ENCODE data around the gene ARHGDIG. TPM values are rescaled to one million over a fixed set of nuclear protein-coding genes. Genes with fewer than 3 reads are reported as not detected.

Gene ARHGDIG
- total and polyA plus RNA-seq, 4 donors = 0.08 TPM; not detected in 3

- TF ChIP-seq CTCF (IDR thresholded peaks at IDR 0.05; ENCODE audit: low read depth, low read length, missing input control) (no peak), FOXA2 (IDR thresholded peaks at IDR 0.05) (no peak)
Observed at GRCh38 chr16:230949-231348, 49.4 kb upstream of the ARHGDIG start (continued).

GRCh38 chr16:234468-235305 lies 45.7 kb upstream of the ARHGDIG start, which contains the start of gene FAM234A:
Gene FAM234A (plus strand): TSS chr16:234821. CDS start chr16:254414, 19,593 bp downstream.
- peak; percentile 95 for DNase-seq (ENCODE audit: low spot score)
- peak; percentile 65 to 86 for TF ChIP-seq EGR1 (IDR thresholded peaks at IDR 0.05; ENCODE audit: low read depth in 2 of 2)
- peak; percentile 91 for TF ChIP-seq YY1 (IDR thresholded peaks at IDR 0.05)
- TF ChIP-seq GABPA (IDR thresholded peaks at IDR 0.05 in 1 of 2, conservative IDR thresholded peaks at IDR 0.05 in 1 of 2) = peak; percentile 66 to 90
- no peak for TF ChIP-seq ATF3 (IDR thresholded peaks at IDR 0.05)
- TF ChIP-seq RXRA (IDR thresholded peaks at IDR 0.05) = no peak
- TF ChIP-seq TAF1 (conservative IDR thresholded peaks at IDR 0.05) = peak; percentile 27
- H3K27ac ChIP-seq (ENCODE audit: low read depth in 1 of 2, low read length in 2 of 2) = peak within 1 kb of the TSS; percentile 83 to 95
- peaks cover under 1 to 12% (median 7%) of the 10 kb centered on the region in 4 donors for H3K4me1 ChIP-seq (ENCODE audit: control insufficient read depth in 4 of 4, insufficient read depth in 4 of 4, low read length in 3 of 4)
- H3K4me3 ChIP-seq (ENCODE audit: low read depth in 1 of 3, low read length in 3 of 3) = peak within 1 kb of the TSS; percentile 71 to 86 (median 84)
- no peaks in the 10 kb centered on the region for H3K27me3 ChIP-seq (ENCODE audit: control insufficient read depth in 4 of 4, insufficient read depth in 4 of 4, low read length in 3 of 4)
- WGBS = under 1% methylated on average over 85 of the region's 85 CpGs
- H3K9me3 ChIP-seq (ENCODE audit: control insufficient read depth in 4 of 4, low read length in 3 of 4) = no peaks in the 10 kb centered on the region
- H3K36me3 ChIP-seq (ENCODE audit: control insufficient read depth in 4 of 4, insufficient read depth in 3 of 4, low read depth in 1 of 4, low read length in 3 of 4) = peaks cover 0 to 3% (median 0%) of the 10 kb centered on the region in 4 donors
- peak within 1 kb of the TSS; percentile 83 to 92 for H3K9ac ChIP-seq (ENCODE audit: low read depth in 1 of 2, low read length in 2 of 2)

GRCh38 chr16:239948-240277 lies 40.5 kb upstream of the ARHGDIG start:
- peaks cover 0 to 11% (median 4%) of the 10 kb centered on the region in 4 donors for H3K4me1 ChIP-seq (ENCODE audit: control insufficient read depth in 4 of 4, insufficient read depth in 4 of 4, low read length in 3 of 4)
- no peak overlapping the region for H3K9ac ChIP-seq (ENCODE audit: low read depth in 1 of 2, low read length in 2 of 2)
- TF ChIP-seq EGR1 (IDR thresholded peaks at IDR 0.05; ENCODE audit: low read depth in 2 of 2) (no peak), CTCF (IDR thresholded peaks at IDR 0.05; ENCODE audit: low read depth, low read length, missing input control) (no peak), JUND (IDR thresholded peaks at IDR 0.05) (no peak), NR2F2 (IDR thresholded peaks at IDR 0.05) (no peak), FOXA2 (IDR thresholded peaks at IDR 0.05) (no peak), MAX (IDR thresholded peaks at IDR 0.05) (no peak), HNF4G (IDR thresholded peaks at IDR 0.05) (no peak), TAF1 (conservative IDR thresholded peaks at IDR 0.05) (no peak)
- H3K9me3 ChIP-seq (ENCODE audit: control insufficient read depth in 4 of 4, low read length in 3 of 4) = no peaks in the 10 kb centered on the region
- DNase-seq (ENCODE audit: low spot score) = no peak
- H3K4me3 ChIP-seq (ENCODE audit: low read depth in 1 of 3, low read length in 3 of 3) = no peak overlapping the region
- H3K27ac ChIP-seq (ENCODE audit: low read depth in 1 of 2, low read length in 2 of 2) = no peak overlapping the region
- WGBS = 66% methylated on average over 3 of the region's 3 CpGs
- no peaks in the 10 kb centered on the region for H3K27me3 ChIP-seq (ENCODE audit: control insufficient read depth in 4 of 4, insufficient read depth in 4 of 4, low read length in 3 of 4)
- H3K36me3 ChIP-seq (ENCODE audit: control insufficient read depth in 4 of 4, insufficient read depth in 3 of 4, low read depth in 1 of 4, low read length in 3 of 4) = peaks cover 0 to 6% (median 0%) of the 10 kb centered on the region in 4 donors

Measured in liver (tissue), 9 donors.